HEK293 (cell line): ENCODE results near the gene HPS6.

Source experiments
- CTCF ChIA-PET: fragments of 350-600 bp; formaldehyde crosslinking; extraction: SDS; loops from one replicate; lab custom pipeline; 2021; ENCODE audit warnings: antibody characterized with exemption; lab: Yijun Ruan, JAX
- POLR2A ChIA-PET: fragments of 300-600 bp; formaldehyde crosslinking; extraction: SDS; loops from one replicate; lab custom pipeline; 2020; ENCODE audit warnings: antibody characterized with exemption, inconsistent platforms; lab: Yijun Ruan, JAX
- H3K27ac ChIP-seq: fragments of 200-500 bp; sonication (Bioruptor generic); 2 replicates; pipeline ENCODE4 v1.5.1; 2014; ENCODE audit warnings: low read depth, low read length, control low read depth, inconsistent platforms; ENCODE audit errors: extremely low read depth
- H3K36me3 ChIP-seq, 2 experiments: fragments of 200-500 bp in 1 of 2; sonication (Bioruptor generic) in 1 of 2; 1 replicate in 1 of 2; 2 replicates in 1 of 2; pipeline ENCODE4 v1.5.1; 2014 to 2017; ENCODE audit warnings: inconsistent platforms in 2 of 2, low read length in 2 of 2; ENCODE audit not compliant: control insufficient read depth in 2 of 2, insufficient read depth in 1 of 2
- H3K4me1 ChIP-seq: fragments of 200-500 bp; sonication (Bioruptor generic); 2 replicates; pipeline ENCODE4 v1.5.1; 2014; ENCODE audit warnings: mild to moderate bottlenecking, low read length, inconsistent platforms; ENCODE audit not compliant: control insufficient read depth, insufficient read depth
- H3K4me3 ChIP-seq: 2 replicates; pipeline ENCODE4 v1.5.1; 2011; ENCODE audit warnings: low read depth, mild to moderate bottlenecking, control low read depth, low read length, moderate library complexity
- H3K9me3 ChIP-seq: fragments of 200-500 bp; sonication (Bioruptor generic); 2 replicates; pipeline ENCODE4 v1.5.1; 2014; ENCODE audit warnings: low read depth, low read length, inconsistent platforms; ENCODE audit not compliant: control insufficient read depth, insufficient read depth
- BCL11B ChIP-seq: fragments of 450-650 bp; formaldehyde crosslinking; IDR thresholded peaks from 2 replicates; pipeline ENCODE4 v1.5.1; 2016; ENCODE audit warnings: low read depth, missing biosample characterization, missing genetic modification characterization
- GLI2 ChIP-seq: fragments of 450-650 bp; formaldehyde crosslinking; IDR thresholded peaks from 2 replicates; pipeline ENCODE4; 2017; ENCODE audit warnings: missing biosample characterization, missing genetic modification characterization, low read depth, borderline replicate concordance
- GLI4 ChIP-seq: fragments of 450-650 bp; formaldehyde crosslinking; IDR thresholded peaks from 2 replicates; pipeline ENCODE4 v1.5.1; 2016; ENCODE audit warnings: missing biosample characterization, missing genetic modification characterization
- KLF7 ChIP-seq: fragments of 450-650 bp; formaldehyde crosslinking; IDR thresholded peaks from 2 replicates; pipeline ENCODE4 v1.5.1; 2016; ENCODE audit warnings: missing biosample characterization, missing genetic modification characterization, borderline replicate concordance
- SCRT2 ChIP-seq: fragments of 450-650 bp; formaldehyde crosslinking; IDR thresholded peaks from 2 replicates; pipeline ENCODE4 v1.5.1; 2016; ENCODE audit warnings: missing biosample characterization, missing genetic modification characterization
- SP3 ChIP-seq: fragments of 450-650 bp; formaldehyde crosslinking; IDR thresholded peaks from 2 replicates; pipeline ENCODE4 v1.5.1; 2016; ENCODE audit warnings: missing biosample characterization, missing genetic modification characterization
- SP7 ChIP-seq: fragments of 450-650 bp; formaldehyde crosslinking; IDR thresholded peaks from 2 replicates; pipeline ENCODE4 v1.5.1; 2016; ENCODE audit warnings: missing biosample characterization, missing genetic modification characterization
- ZBTB1 ChIP-seq: fragments of 450-650 bp; formaldehyde crosslinking; IDR thresholded peaks from 2 replicates; pipeline ENCODE4 v1.5.1; 2016; ENCODE audit warnings: missing biosample characterization, missing genetic modification characterization
- ZBTB11 ChIP-seq: fragments of 450-650 bp; formaldehyde crosslinking; conservative IDR thresholded peaks from 2 replicates; pipeline ENCODE4 v1.5.1; 2016; ENCODE audit warnings: low read depth, missing biosample characterization, missing genetic modification characterization
- ZBTB17 ChIP-seq: fragments of 450-650 bp; formaldehyde crosslinking; IDR thresholded peaks from 2 replicates; pipeline ENCODE4 v1.5.1; 2016; ENCODE audit warnings: missing biosample characterization, missing genetic modification characterization
- ZNF132 ChIP-seq: fragments of 450-650 bp; formaldehyde crosslinking; IDR thresholded peaks from 2 replicates; pipeline ENCODE4 v1.5.1; 2017; ENCODE audit warnings: missing biosample characterization, missing genetic modification characterization, borderline replicate concordance
- ZNF223 ChIP-seq: fragments of 450-650 bp; formaldehyde crosslinking; IDR thresholded peaks from 2 replicates; pipeline ENCODE4 v1.5.1; 2016; ENCODE audit warnings: missing biosample characterization, missing genetic modification characterization
- ZNF341 ChIP-seq: fragments of 450-650 bp; formaldehyde crosslinking; IDR thresholded peaks from 2 replicates; pipeline ENCODE4; 2016; ENCODE audit warnings: low read depth, missing biosample characterization, missing genetic modification characterization
- ZNF518A ChIP-seq: fragments of 450-650 bp; formaldehyde crosslinking; conservative IDR thresholded peaks from 2 replicates; pipeline ENCODE4 v1.5.1; 2016; ENCODE audit warnings: low read depth, missing biosample characterization, missing genetic modification characterization
- ZNF701 ChIP-seq: fragments of 450-650 bp; formaldehyde crosslinking; IDR thresholded peaks from 2 replicates; pipeline ENCODE4 v1.5.1; 2016; ENCODE audit warnings: missing biosample characterization, missing genetic modification characterization
- ZNF747 ChIP-seq: fragments of 450-650 bp; formaldehyde crosslinking; IDR thresholded peaks from 2 replicates; pipeline ENCODE4 v1.5.1; 2016; ENCODE audit warnings: missing biosample characterization, missing genetic modification characterization
- ZXDB ChIP-seq: fragments of 450-650 bp; formaldehyde crosslinking; IDR thresholded peaks from 2 replicates; pipeline ENCODE4 v1.5.1; 2016; ENCODE audit warnings: missing biosample characterization, missing genetic modification characterization
- TF ChIP-seq, protein P1 (sequence below): IDR thresholded peaks from 2 replicates; pipeline ENCODE4 v1.6.1; 2011; ENCODE audit warnings: mild to moderate bottlenecking, low read depth, low read length, borderline replicate concordance
- TF ChIP-seq, protein P2 (sequence below): fragments of 450-650 bp; formaldehyde crosslinking; IDR thresholded peaks from 2 replicates; pipeline ENCODE4 v1.5.1; 2016; ENCODE audit warnings: missing biosample characterization, missing genetic modification characterization
- TF ChIP-seq, protein P3 (sequence below): fragments of 450-650 bp; formaldehyde crosslinking; IDR thresholded peaks from 2 replicates; pipeline ENCODE4 v1.5.1; 2017; ENCODE audit warnings: missing biosample characterization, missing genetic modification characterization

Gene HPS6

GRCh38 chr10:102016416-102016815 is 48.7 kb upstream of the HPS6 start:
- Histone ChIP-seq H3K4me3 (no peak overlapping the region), H3K27ac (no peak overlapping the region), H3K4me1 (no peaks in the 10 kb centered on the region), H3K9me3 (no peaks in the 10 kb centered on the region), H3K36me3 (peaks cover 21 to 60% of the 10 kb centered on the region in 2 experiments)
- TF ChIP-seq BCL11B (tag by site-specific recombination), result no peak
- TF ChIP-seq GLI4, result no peak
- TF ChIP-seq ZBTB1 (tag by site-specific recombination), result no peak
- TF ChIP-seq ZXDB (tag by site-specific recombination), result no peak
- no peak for TF ChIP-seq SP7 (tag by site-specific recombination)
- TF ChIP-seq, protein P1, sequence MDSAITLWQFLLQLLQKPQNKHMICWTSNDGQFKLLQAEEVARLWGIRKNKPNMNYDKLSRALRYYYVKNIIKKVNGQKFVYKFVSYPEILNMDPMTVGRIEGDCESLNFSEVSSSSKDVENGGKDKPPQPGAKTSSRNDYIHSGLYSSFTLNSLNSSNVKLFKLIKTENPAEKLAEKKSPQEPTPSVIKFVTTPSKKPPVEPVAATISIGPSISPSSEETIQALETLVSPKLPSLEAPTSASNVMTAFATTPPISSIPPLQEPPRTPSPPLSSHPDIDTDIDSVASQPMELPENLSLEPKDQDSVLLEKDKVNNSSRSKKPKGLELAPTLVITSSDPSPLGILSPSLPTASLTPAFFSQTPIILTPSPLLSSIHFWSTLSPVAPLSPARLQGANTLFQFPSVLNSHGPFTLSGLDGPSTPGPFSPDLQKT, result no peak
- TF ChIP-seq, protein P2, sequence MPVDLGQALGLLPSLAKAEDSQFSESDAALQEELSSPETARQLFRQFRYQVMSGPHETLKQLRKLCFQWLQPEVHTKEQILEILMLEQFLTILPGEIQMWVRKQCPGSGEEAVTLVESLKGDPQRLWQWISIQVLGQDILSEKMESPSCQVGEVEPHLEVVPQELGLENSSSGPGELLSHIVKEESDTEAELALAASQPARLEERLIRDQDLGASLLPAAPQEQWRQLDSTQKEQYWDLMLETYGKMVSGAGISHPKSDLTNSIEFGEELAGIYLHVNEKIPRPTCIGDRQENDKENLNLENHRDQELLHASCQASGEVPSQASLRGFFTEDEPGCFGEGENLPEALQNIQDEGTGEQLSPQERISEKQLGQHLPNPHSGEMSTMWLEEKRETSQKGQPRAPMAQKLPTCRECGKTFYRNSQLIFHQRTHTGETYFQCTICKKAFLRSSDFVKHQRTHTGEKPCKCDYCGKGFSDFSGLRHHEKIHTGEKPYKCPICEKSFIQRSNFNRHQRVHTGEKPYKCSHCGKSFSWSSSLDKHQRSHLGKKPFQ (tag by site-specific recombination), result no peak
- TF ChIP-seq ZNF132, result no peak
- no peak for TF ChIP-seq ZNF701 (tag by site-specific recombination)
- TF ChIP-seq GLI2 (tag by site-specific recombination), result no peak
- TF ChIP-seq ZNF341 (tag by site-specific recombination), result no peak
- no peak for TF ChIP-seq ZBTB17
- TF ChIP-seq SP3 (tag by site-specific recombination), result no peak
- no peak for TF ChIP-seq ZNF223 (tag by site-specific recombination)
- no peak for TF ChIP-seq ZNF747
- TF ChIP-seq SCRT2 (tag by site-specific recombination), result no peak
- TF ChIP-seq ZBTB11, result no peak
- no peak for TF ChIP-seq KLF7 (tag by site-specific recombination)
- TF ChIP-seq ZNF518A, result no peak
- TF ChIP-seq, protein P3, sequence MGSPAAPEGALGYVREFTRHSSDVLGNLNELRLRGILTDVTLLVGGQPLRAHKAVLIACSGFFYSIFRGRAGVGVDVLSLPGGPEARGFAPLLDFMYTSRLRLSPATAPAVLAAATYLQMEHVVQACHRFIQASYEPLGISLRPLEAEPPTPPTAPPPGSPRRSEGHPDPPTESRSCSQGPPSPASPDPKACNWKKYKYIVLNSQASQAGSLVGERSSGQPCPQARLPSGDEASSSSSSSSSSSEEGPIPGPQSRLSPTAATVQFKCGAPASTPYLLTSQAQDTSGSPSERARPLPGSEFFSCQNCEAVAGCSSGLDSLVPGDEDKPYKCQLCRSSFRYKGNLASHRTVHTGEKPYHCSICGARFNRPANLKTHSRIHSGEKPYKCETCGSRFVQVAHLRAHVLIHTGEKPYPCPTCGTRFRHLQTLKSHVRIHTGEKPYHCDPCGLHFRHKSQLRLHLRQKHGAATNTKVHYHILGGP (tag by site-specific recombination), result no peak
- ChIA-PET POLR2A (interaction anchor here (0.6 kb wide), 1 partner anchor 200 kb away, joined by 3 read pairs; no protein-coding TSS in a partner anchor), CTCF (interaction anchor here (0.6 to 1.9 kb wide), 5 partner anchors 11 to 176 kb away, joined by 3 to 5 read pairs (median 3); no protein-coding TSS in a partner anchor)
